GM12891 (cell line): Measurements from ENCODE around the gene ATP1A4.
A peak's percentile ranks its signal among the peaks of the same experiment; 100 is the strongest.

Experiments used
- DNase-seq: peaks from one replicate; pipeline ENCODE4 v3.0.0; 2011; ENCODE audit warnings: low spot score; ENCODE audit not compliant: insufficient read length
- FAIRE-seq: peaks from 2 replicates; lab custom pipeline; 2011; peaks lifted over from hg19 to GRCh38; lab: Jason Lieb, UNC
- PAX5 ChIP-seq: IDR thresholded peaks from 2 replicates; pipeline ENCODE4 v1.6.1; 2011; ENCODE audit warnings: low read length, moderate library complexity, mild to moderate bottlenecking; ENCODE audit not compliant: insufficient read depth, severe bottlenecking
- POLR2A ChIP-seq: IDR thresholded peaks from 2 replicates; pipeline ENCODE4 v1.6.1; 2011; ENCODE audit warnings: low read depth, low read length, control low read depth
- POLR2AphosphoS5 ChIP-seq: IDR thresholded peaks from 2 replicates; pipeline ENCODE4 v1.6.1; 2011; ENCODE audit warnings: low read depth, low read length, control low read depth
- POU2F2 ChIP-seq: IDR thresholded peaks from 2 replicates; pipeline ENCODE4 v1.6.1; 2011; ENCODE audit warnings: low read depth, mild to moderate bottlenecking, control low read depth, low read length, moderate library complexity
- SPI1 ChIP-seq: IDR thresholded peaks from 2 replicates; pipeline ENCODE4 v1.6.1; 2011; ENCODE audit warnings: low read depth, low read length, control low read depth
- TAF1 ChIP-seq: IDR thresholded peaks from 2 replicates; pipeline ENCODE4 v1.6.1; 2011; ENCODE audit warnings: low read depth, low read length, control low read depth

Gene ATP1A4

DNA sequence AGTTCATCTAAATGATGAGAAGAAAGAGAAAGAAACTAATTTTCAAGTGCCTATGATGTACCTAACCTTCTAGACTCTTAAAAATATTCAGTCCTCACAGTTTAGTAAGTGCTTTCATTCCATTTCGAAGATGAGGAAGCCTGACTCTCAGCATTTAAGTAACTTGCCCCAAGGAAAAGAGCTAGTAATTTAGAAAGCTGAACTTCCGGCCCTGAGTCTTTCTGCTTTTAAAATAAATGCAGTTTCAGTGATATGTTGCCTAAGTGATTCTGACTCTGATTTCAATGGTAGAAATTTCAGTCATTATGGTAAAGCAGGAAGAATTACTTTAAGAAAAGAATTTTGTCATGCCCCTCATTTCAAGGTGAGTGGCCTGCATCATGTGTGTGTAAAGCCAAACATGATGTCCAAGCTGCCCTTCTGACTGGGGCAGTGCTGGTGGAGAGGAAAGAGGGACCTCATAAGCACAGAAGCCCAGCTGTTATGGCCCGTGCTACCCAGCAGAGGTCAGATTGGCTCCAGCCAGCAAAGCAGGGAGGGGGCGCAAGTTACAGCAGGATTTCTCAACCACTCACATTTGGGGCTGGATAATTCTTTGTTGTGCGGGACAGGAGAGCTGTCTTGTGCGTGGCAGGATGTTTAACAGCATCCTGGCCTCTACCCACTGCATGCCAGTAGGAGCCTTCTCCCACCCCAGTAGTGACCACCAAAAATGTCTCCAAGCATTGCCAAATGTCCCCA lies 10.7 kb downstream of the ATP1A4 start:
- DNase-seq (no peak), FAIRE-seq (peak; percentile 88)
- TF ChIP-seq POLR2A = no peak
- TF ChIP-seq POLR2AphosphoS5 = no peak
- TF ChIP-seq POU2F2 = no peak
- no peak for TF ChIP-seq SPI1
- TF ChIP-seq TAF1 = no peak
- no peak for TF ChIP-seq PAX5

DNA sequence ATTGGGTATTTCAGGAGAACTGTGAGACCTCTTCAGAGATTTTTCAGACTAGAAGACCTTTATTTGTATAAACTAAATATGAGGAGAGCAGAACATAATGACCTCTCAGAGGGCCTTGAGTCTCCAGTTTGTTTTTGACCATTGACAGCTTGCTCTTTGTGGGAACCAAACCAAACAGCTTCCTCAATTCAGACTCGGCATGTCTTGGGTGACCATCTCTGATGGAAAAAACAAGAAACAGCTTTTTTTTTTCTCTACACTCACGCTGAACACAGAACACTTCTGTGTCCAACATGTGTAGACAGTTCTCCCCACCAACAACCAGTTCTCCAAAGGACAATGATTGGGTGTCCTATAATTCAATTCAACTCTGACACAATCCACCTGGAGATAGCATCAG lies 11.5 kb downstream of the ATP1A4 start:
- DNase-seq = no peak
- FAIRE-seq = no peak
- TF ChIP-seq POU2F2 = no peak
- TF ChIP-seq POLR2A = no peak
- TF ChIP-seq PAX5 = no peak
- no peak for TF ChIP-seq TAF1
- no peak for TF ChIP-seq POLR2AphosphoS5

DNA sequence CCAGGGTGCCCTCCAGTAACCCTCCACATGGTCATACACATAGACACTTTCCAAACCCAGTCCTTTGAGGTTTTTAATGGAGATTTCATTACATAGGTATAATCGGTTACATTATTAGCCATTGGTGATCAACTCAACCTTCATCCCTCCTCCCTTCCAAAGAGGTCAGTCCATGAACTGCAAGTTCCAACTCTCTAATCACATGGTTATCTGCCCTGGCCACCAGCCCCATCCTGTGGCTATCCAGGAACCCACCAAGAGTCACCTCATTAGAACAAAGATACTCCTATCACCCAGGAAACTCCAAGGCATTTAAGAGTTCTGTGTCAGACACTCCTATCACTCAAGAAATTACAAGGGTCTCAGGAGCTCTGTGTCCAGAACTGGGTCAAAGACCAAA lies 12.2 kb downstream of the ATP1A4 start:
- no peak for FAIRE-seq
- TF ChIP-seq TAF1 (no peak), POU2F2 (no peak), POLR2A (no peak), POLR2AphosphoS5 (no peak), PAX5 (no peak), SPI1 (no peak)
- no peak for DNase-seq

DNA sequence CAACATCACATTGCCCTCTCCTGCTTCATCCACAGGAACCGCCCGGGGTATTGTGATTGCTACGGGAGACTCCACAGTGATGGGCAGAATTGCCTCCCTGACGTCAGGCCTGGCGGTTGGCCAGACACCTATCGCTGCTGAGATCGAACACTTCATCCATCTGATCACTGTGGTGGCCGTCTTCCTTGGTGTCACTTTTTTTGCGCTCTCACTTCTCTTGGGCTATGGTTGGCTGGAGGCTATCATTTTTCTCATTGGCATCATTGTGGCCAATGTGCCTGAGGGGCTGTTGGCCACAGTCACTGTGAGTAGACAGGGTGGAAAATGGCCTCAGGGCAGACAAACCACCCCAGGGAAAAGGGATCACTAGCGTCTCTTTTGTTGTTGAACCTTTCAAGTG lies 12.7 kb downstream of the ATP1A4 start:
- FAIRE-seq (no peak), DNase-seq (no peak)
- TF ChIP-seq TAF1 (no peak), POU2F2 (no peak), POLR2A (no peak), POLR2AphosphoS5 (no peak), PAX5 (no peak), SPI1 (no peak)

DNA sequence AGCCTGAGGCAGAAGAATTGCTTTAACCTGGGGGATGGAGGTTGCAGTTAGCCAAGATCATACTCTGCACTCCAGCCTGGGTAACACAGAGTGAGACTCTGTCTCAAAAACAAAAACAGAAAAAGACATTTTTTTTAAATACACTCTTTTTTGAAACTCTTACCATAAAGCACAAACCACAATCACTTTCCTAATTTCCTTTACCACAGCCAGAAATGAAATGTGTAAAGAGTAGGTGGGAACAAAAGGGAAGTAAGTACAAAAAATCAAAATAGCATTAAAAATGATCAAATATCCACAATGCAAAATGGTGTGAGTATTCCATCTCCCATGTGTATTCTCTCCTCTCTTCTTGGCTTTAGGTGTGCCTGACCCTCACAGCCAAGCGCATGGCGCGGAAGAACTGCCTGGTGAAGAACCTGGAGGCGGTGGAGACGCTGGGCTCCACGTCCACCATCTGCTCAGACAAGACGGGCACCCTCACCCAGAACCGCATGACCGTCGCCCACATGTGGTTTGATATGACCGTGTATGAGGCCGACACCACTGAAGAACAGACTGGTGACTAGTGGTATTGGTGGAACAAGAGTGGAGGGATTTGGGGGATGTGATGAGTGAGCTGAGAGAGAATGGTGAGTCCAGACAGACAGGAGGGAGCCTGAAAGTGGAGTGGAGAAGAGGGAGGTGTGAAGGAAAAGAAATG lies 14.9 kb downstream of the ATP1A4 start:
- peak; percentile 70 for FAIRE-seq
- DNase-seq = no peak
- TF ChIP-seq TAF1 (no peak), POLR2A (no peak), POLR2AphosphoS5 (no peak), PAX5 (no peak), SPI1 (no peak), POU2F2 (no peak)

DNA sequence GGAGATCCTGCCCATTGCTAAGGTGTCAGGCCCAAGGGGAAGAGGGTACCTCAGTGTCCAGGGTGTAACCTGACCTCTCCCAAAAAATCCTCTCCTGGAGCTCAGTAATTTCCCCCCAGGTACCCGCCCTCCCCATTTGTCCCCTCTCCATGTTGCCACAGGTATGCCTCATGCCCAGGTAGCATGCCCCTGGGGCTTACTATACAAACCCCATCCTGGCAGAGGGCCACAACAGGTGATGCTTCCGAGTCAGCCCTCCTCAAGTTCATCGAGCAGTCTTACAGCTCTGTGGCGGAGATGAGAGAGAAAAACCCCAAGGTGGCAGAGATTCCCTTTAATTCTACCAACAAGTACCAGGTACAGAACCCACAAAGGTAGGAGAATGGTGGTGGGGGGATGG lies 15.7 kb downstream of the ATP1A4 start:
- no peak for TF ChIP-seq SPI1
- TF ChIP-seq POU2F2 = no peak
- no peak for TF ChIP-seq PAX5
- TF ChIP-seq POLR2AphosphoS5 = no peak
- TF ChIP-seq POLR2A = no peak
- TF ChIP-seq TAF1 = no peak
- no peak for DNase-seq
- FAIRE-seq = no peak

DNA sequence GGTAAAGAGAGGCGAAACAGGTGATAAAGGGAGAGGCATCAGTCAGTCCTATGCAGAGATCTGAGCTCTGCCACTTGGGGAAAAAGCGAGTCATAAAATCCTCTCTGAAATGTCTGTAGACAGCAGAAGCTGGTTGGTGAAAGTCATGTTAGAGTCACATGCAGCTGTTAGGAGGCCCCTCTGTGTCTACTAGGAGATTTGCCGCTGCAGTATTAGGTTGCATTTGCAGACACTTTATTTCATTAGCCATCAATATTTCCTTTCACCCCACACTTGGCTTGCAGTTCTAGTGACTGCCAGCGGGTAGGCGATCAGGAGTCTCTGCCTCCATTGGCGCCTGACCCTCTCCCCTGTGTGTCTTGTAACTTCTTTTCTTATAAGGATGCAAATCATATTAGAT lies 16.2 kb downstream of the ATP1A4 start:
- TF ChIP-seq POLR2A (no peak), PAX5 (no peak), TAF1 (no peak), SPI1 (no peak), POU2F2 (no peak), POLR2AphosphoS5 (no peak)
- DNase-seq = no peak
- FAIRE-seq = peak; percentile 40

DNA sequence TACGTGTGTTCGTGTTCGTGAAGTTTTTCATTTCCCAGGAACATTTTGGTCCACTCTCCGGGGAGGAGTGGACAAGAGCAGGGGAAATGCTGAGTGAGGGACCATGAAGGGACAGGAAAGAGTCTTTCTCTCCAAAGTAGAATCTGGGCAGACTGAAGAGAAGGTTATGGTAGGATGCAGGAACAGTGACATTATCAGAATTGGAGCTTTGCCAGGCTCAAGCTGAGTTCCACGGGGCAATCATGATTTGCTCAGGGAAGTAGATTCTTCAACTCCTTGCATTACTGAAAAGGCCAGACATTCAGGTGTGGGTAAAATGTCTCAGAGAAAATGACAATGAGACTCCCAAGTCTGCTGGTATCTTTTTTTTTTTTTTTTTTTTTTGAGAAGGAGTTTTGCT lies 16.6 kb downstream of the ATP1A4 start:
- no peak for TF ChIP-seq POLR2AphosphoS5
- TF ChIP-seq SPI1 = no peak
- no peak for TF ChIP-seq POLR2A
- TF ChIP-seq TAF1 = no peak
- TF ChIP-seq PAX5 = no peak
- no peak for TF ChIP-seq POU2F2
- FAIRE-seq = no peak

DNA sequence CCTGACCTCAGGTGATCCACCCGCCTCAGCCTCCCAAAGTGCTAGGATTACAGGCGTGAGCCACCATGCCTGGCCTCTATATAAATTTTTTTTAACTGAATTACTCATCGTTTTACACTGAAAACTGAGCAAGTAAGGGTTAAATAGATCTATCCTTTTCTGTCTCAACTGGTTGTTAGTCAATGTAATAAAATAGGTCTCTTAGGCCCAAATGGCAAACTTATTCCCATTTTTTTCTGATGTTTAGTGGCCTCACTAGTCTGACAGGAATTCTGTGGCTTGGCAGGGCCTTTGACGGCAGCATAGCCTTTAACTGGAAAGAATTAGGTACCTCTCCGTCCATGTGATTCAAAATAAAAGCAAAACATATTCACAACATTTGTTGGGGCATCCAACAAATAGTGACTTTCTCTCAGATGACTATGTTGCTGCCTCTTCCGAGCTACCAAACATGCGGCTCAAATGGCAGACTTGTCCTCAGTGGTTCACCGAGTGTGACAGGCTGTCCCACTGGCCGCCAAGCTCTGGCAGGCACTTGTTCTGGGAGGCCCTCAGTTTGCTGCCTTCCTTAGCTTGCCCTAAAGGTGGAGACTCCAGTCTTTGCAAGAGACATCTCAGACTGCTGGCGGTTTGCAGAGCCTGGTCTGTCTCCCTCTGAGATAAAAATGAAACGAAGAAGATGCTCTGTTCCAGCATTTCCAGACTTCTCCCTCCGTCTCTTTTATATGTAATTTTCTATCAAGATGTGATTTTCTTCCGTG lies 17.4 kb downstream of the ATP1A4 start:
- FAIRE-seq (no peak), DNase-seq (no peak)
- TF ChIP-seq POLR2AphosphoS5 (no peak), PAX5 (no peak), TAF1 (no peak), POLR2A (no peak), POU2F2 (no peak), SPI1 (no peak)

More for the DNA sequence above, 16.6 kb downstream of the ATP1A4 start:
- no peak for DNase-seq
